ENCODE data around the gene PCID2. TPM values are rescaled to one million over a fixed set of nuclear protein-coding genes. Genes with fewer than 3 reads are reported as not detected.

PCID2 gene
- total and polyA plus RNA-seq, 2 experiments from 2014 or later, result 79.6 to 107 TPM

DNA sequence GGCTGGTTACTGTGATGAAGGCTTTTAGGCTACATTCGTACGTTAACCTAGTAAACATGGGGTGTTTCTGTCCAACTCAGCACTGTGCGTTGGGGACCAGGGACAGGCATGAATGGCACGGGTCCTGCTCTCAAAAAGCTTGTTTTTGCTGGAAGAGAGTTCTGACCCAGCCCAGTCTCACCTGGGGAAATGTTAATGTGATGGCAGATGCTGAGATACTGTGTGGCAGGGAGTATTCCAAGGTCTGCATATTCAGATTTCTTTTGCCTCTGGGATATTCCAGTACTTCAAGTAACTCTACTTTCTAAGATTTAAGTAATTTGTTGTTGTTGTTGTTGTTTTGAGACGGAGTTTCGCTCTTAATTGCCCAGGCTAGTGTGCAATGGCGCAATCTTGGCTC lies 14.6 kb upstream of the PCID2 start:
- Histone ChIP-seq H3K27me3 (ENCODE audit: insufficient read depth) (no peaks in the 10 kb centered on the region), H3K4me1 (ENCODE audit: insufficient read depth) (no peaks in the 10 kb centered on the region), H3K79me2 (replicated peaks; ENCODE audit: insufficient read depth) (peaks cover 88% of the 10 kb centered on the region), H2AFZ (no peak overlapping the region), H4K20me1 (replicated peaks; ENCODE audit: insufficient read depth) (peaks cover 44% of the 10 kb centered on the region), H3K36me3 (ENCODE audit: insufficient read depth) (peaks cover 24% of the 10 kb centered on the region), H3F3A (replicated peaks; ENCODE audit: low read depth) (no peaks in the 10 kb centered on the region), H3K27ac (ENCODE audit: low read depth) (0 out of 2 replicates have a peak overlapping the region, but pooled peaks have one; percentile 32), H3K4me2 (no peak overlapping the region), H3K4me3 (no peak overlapping the region), H3K9me2 (ENCODE audit: insufficient read depth) (no peaks in the 10 kb centered on the region)
- ATAC-seq (no peak), DNase-seq (ENCODE audit: low spot score) (no peak)
- no peak overlapping the region for H3K4me3 Mint-ChIP-seq
- H3K9me3 Mint-ChIP-seq, result no peaks in the 10 kb centered on the region
- peaks cover 87% of the 10 kb centered on the region for H3K36me3 Mint-ChIP-seq (ENCODE audit: low read depth)
- H3K27me3 Mint-ChIP-seq (ENCODE audit: insufficient read depth, low read depth, poor library complexity), result peaks cover 13% of the 10 kb centered on the region
- no peak for TF ChIP-seq CTCF (conservative IDR thresholded peaks at IDR 0.05; ENCODE audit: low read depth in 2 of 2)
- TF ChIP-seq, protein P1, sequence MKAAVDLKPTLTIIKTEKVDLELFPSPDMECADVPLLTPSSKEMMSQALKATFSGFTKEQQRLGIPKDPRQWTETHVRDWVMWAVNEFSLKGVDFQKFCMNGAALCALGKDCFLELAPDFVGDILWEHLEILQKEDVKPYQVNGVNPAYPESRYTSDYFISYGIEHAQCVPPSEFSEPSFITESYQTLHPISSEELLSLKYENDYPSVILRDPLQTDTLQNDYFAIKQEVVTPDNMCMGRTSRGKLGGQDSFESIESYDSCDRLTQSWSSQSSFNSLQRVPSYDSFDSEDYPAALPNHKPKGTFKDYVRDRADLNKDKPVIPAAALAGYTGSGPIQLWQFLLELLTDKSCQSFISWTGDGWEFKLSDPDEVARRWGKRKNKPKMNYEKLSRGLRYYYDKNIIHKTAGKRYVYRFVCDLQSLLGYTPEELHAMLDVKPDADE (IDR thresholded peaks at IDR 0.05), result no peak
- no peak for TF ChIP-seq JUNB (IDR thresholded peaks at IDR 0.05; ENCODE audit: unreplicated experiment)
- no peak for TF ChIP-seq POLR2AphosphoS5 (IDR thresholded peaks at IDR 0.05; ENCODE audit: low read depth)
- H3K4me1 Mint-ChIP-seq, result peaks cover 5% of the 10 kb centered on the region; the same call in 2 of the 3 replicates
- 0 out of 2 replicates have a peak overlapping the region, but pooled peaks have one; percentile 24 for H3K27ac Mint-ChIP-seq

GRCh38 chr13:113220877-113221276 lies 12.4 kb upstream of the PCID2 start:
- peaks cover 32% of the 10 kb centered on the region for H4K20me1 ChIP-seq (replicated peaks; ENCODE audit: insufficient read depth)
- Mint-ChIP-seq H3K4me1 (peaks cover 10% of the 10 kb centered on the region), H3K9me3 (no peaks in the 10 kb centered on the region), H3K27ac (0 out of 2 replicates have a peak overlapping the region, but pooled peaks have one; percentile 79), H3K27me3 (ENCODE audit: insufficient read depth, low read depth, poor library complexity) (peaks cover 13% of the 10 kb centered on the region), H3K4me3 (no peak overlapping the region), H3K36me3 (ENCODE audit: low read depth) (peaks cover 68% of the 10 kb centered on the region)
- TF ChIP-seq NANOG (IDR thresholded peaks at IDR 0.05; ENCODE audit: borderline replicate concordance), result no peak
- TF ChIP-seq CTCF (conservative IDR thresholded peaks at IDR 0.05; ENCODE audit: low read depth in 2 of 2), result peak; percentile 21 to 50; a peak in 2 of 4 replicates
- peaks cover 10% of the 10 kb centered on the region; the same call in 1 of the 2 replicates for H3K4me1 ChIP-seq (ENCODE audit: insufficient read depth)
- H3K4me3 ChIP-seq, result no peak overlapping the region
- H3K79me2 ChIP-seq (replicated peaks; ENCODE audit: insufficient read depth), result peaks cover 100% of the 10 kb centered on the region
- peak; percentile 33 for ATAC-seq
- H3K4me2 ChIP-seq, result no peak overlapping the region
- H3K36me3 ChIP-seq (ENCODE audit: insufficient read depth), result peaks cover 11% of the 10 kb centered on the region
- H3F3A ChIP-seq (replicated peaks; ENCODE audit: low read depth), result no peaks in the 10 kb centered on the region
- no peaks in the 10 kb centered on the region for H3K27me3 ChIP-seq (ENCODE audit: insufficient read depth)
- no peak overlapping the region for H3K27ac ChIP-seq (ENCODE audit: low read depth)
- H3K9me2 ChIP-seq (ENCODE audit: insufficient read depth), result no peaks in the 10 kb centered on the region
- peak; percentile 22 for DNase-seq (ENCODE audit: low spot score)
- H2AFZ ChIP-seq, result no peak overlapping the region
